HPDE6-E6E7 (cell line): ENCODE data around the gene MORN2.

ENCODE experiments used
- DNase-seq: peaks from one replicate; pipeline ENCODE4 v3.0.0; 2011; ENCODE audit warnings: missing footprints; ENCODE audit errors: extremely low spot score

Gene MORN2

GRCh38 chr2:38889575-38889974, 13.8 kb downstream of the MORN2 start, which contains the start of gene ARHGEF33:
Gene ARHGEF33 (plus strand): TSS chr2:38889875. CDS start chr2:38919448, 29,573 bp downstream.
- DNase-seq, result no peak

GRCh38 chr2:38892819-38893218, 17.0 kb downstream of the MORN2 start:
- DNase-seq, result no peak

- DNase-seq, result no peak
These were observed 22.5 kb downstream of the MORN2 start for GRCh38 chr2:38898256-38898655.

- no peak for DNase-seq
These were observed 24.9 kb downstream of the MORN2 start for GRCh38 chr2:38900726-38901125.

GRCh38 chr2:38905251-38905650, 29.5 kb downstream of the MORN2 start:
- DNase-seq, result no peak

GRCh38 chr2:38907242-38907641, 31.5 kb downstream of the MORN2 start:
- no peak for DNase-seq

GRCh38 chr2:38907743-38908562, 32.2 kb downstream of the MORN2 start:
- DNase-seq, result no peak

- DNase-seq, result no peak
These were observed 34.1 kb downstream of the MORN2 start for GRCh38 chr2:38909872-38910271.

GRCh38 chr2:38911191-38911590, 35.4 kb downstream of the MORN2 start:
- DNase-seq, result no peak

GRCh38 chr2:38912619-38913018, 36.8 kb downstream of the MORN2 start:
- no peak for DNase-seq

GRCh38 chr2:38922389-38922788, 46.6 kb downstream of the MORN2 start:
- no peak for DNase-seq

- no peak for DNase-seq
These were observed 47.1 kb downstream of the MORN2 start for GRCh38 chr2:38922902-38923301.

GRCh38 chr2:38925982-38926381, 50.2 kb downstream of the MORN2 start:
- DNase-seq, result no peak

- no peak for DNase-seq
These were observed 54.8 kb downstream of the MORN2 start for GRCh38 chr2:38930600-38930999.
